ENCODE results near the gene MRPL42. TPM values are rescaled to one million over a fixed set of nuclear protein-coding genes. Genes with fewer than 3 reads are reported as not detected.

Gene MRPL42
- 10 to 100 TPM; 31.2 to 53.0 (median 46.7) TPM for total RNA-seq
- polyA plus RNA-seq: 10 to 100 TPM; 23.0 to 43.2 TPM
- long read RNA-seq, donor 1, full-length matches to known transcripts: 30 of 41 reads
- long read RNA-seq, donor 1, partial matches to known transcripts: 4 of 41 reads
- long read RNA-seq, donor 1, other reads (novel, unspliced or antisense): 7 of 41 reads
- long read RNA-seq, donor 2, full-length matches to known transcripts: 115 of 120 reads
- long read RNA-seq, donor 2, partial matches to known transcripts: 3 of 120 reads
- long read RNA-seq, donor 2, other reads (novel, unspliced or antisense): 2 of 120 reads
- long read RNA-seq, donor 3, full-length matches to known transcripts: 25 of 31 reads
- long read RNA-seq, donor 3, partial matches to known transcripts: 1 of 31 reads
- long read RNA-seq, donor 3, other reads (novel, unspliced or antisense): 5 of 31 reads

DNA sequence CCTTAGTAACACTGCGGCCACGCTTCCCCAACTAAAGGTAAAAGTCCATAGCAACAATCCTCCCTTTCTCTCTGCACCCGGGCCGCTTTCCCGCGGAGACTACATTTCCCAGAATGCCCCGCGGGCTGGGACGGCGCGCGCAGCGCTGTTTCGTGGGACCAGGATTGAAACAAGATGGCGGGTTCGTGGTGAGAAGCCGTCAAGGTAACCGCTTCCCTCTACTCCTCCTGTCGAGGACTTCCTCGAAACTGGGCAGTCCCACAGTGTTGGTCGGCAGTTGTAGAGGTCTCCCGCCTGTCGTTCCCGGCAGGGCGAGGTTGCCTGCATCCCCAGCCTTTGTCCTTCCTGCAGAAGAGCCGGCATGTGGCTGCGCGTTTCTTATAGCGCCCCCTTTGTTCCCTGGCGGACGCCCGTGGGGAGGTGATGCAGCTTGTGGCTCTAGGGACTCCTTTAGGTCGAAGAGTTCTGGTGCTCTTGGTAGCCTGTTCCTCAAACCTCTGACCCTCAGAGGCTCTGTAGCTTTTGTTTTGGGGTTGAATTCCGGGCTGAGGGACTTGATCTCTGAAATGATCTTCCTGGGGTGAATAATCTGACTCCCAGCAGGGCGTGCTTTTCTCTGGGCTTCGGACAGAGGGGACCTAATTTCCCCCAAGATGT, at the start of gene MRPL42:
TSS of gene MRPL42 (plus strand) at position 164 of the 657 bp plus-strand sequence. CDS start 1,772 bp downstream, outside the sequence.
- intact Hi-C loops (cut with DNase I): loop anchor here in 1 of 10 donors (1.0 kb wide), 1 partner anchor 25 kb away; no protein-coding TSS in a partner anchor
- ATAC-seq: peak; percentile 92 to 98 (median 96)
- Histone ChIP-seq H3K27me3 (no peaks in the 10 kb centered on the region), H3K4me1 (peaks cover 0 to 33% (median 23%) of the 10 kb centered on the region in 12 donors), H3K9me3 (no peaks in the 10 kb centered on the region), H3K36me3 (peaks cover 0 to 31% (median 11%) of the 10 kb centered on the region in 9 donors), H3K27ac (peak within 1 kb of the TSS; percentile 75 to 96 (median 90)), H3K4me3 (peak within 1 kb of the TSS; percentile 58 to 93 (median 80))
- DNase-seq: peak; percentile 89 to 96 (median 91)
- WGBS, 4 donors: 0 to 1% (median 0%) methylated on average over 31 to 36 of the region's 36 CpGs
- TF ChIP-seq, protein P1, sequence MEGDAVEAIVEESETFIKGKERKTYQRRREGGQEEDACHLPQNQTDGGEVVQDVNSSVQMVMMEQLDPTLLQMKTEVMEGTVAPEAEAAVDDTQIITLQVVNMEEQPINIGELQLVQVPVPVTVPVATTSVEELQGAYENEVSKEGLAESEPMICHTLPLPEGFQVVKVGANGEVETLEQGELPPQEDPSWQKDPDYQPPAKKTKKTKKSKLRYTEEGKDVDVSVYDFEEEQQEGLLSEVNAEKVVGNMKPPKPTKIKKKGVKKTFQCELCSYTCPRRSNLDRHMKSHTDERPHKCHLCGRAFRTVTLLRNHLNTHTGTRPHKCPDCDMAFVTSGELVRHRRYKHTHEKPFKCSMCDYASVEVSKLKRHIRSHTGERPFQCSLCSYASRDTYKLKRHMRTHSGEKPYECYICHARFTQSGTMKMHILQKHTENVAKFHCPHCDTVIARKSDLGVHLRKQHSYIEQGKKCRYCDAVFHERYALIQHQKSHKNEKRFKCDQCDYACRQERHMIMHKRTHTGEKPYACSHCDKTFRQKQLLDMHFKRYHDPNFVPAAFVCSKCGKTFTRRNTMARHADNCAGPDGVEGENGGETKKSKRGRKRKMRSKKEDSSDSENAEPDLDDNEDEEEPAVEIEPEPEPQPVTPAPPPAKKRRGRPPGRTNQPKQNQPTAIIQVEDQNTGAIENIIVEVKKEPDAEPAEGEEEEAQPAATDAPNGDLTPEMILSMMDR (IDR thresholded peaks at IDR 0.05): peak; percentile 55 to 97 (median 77)
- TF ChIP-seq POLR2A (IDR thresholded peaks at IDR 0.05): peak in 1 of 2 donors; percentile 64

DNA sequence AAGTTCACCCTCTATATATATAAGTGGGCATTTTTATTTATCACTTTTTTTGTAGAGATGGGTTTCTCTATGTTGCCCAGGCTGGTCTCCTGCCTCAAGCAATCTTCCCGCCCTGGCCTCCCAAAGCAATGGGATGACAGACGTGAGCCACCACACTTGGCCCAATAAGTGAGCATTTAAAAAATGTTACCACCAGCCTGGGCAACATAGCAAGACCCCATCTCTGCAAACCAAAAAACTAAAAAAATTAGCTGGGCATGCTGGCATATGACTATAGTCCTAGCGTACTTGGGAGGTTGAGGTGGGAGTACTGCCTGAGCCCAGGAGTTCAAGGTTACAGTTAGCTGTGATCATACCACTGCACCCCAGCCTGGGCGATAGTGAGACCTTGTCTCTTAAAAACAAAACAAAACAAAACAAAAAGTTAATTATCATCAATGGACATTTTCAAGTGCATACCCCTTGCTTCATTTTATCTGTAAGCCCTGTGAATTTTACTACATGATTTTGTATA, 49.3 kb upstream of the MRPL42 start:
- H3K4me3 ChIP-seq: no peak overlapping the region
- WGBS, 4 donors: 89 to 94% (median 94%) methylated on average over 4 of the region's 4 CpGs
- intact Hi-C loops (cut with DNase I): loop anchor here in 8 of 10 donors (5.0 to 10.0 kb wide), 5 partner anchors 431 to 633 kb away; partner anchors contain the start of gene EEA1 (in 1 of the 8)
- H3K36me3 ChIP-seq: no peaks in the 10 kb centered on the region
- TF ChIP-seq, protein P1 (IDR thresholded peaks at IDR 0.05): no peak
- DNase-seq (no peak), ATAC-seq (no peak)
- peaks cover 0 to 77% (median 41%) of the 10 kb centered on the region in 12 donors for H3K4me1 ChIP-seq
- H3K9me3 ChIP-seq: no peaks in the 10 kb centered on the region
- H3K27ac ChIP-seq: peak overlapping the region in 2 of 12 donors; percentile 20 to 41
- no peaks in the 10 kb centered on the region for H3K27me3 ChIP-seq

DNA sequence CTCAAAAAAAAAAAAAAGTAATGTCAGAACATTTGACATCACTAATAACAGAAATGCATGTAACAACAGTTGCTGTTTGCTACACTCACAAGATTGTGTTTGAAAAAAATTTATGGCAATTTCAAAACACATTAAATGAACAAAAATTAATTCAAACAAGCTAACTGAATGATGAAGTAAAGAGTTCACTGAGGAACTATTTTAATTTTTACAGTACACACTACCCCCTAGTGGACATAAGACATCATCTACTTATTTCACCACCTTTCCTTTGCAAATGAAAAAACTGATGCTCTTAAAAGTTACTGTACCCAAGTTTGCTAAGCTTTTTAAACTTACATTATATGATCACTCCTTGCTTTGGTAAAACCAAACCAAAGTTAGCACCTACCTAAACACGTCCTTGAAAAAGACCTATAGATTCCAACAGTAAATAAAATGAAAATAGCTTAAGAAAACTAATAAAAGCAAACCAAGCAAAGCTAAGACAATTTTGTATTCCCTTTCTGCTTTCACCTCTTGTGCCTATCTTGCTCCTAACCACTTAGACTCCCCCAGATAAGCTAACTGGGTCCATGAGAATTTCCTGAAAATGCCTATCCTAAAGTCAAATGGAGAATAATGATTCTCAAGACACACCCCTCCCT, 47.8 kb upstream of the MRPL42 start:
- ATAC-seq: peak in 3 of 4 donors; percentile 43 to 54 (median 43)
- TF ChIP-seq, protein P1 (IDR thresholded peaks at IDR 0.05): peak; percentile 57 to 78 (median 70)
- no peak for TF ChIP-seq POLR2A (IDR thresholded peaks at IDR 0.05)
- intact Hi-C loops (cut with DNase I): loop anchor here (1.0 to 10.0 kb wide), 7 partner anchors 432 to 635 kb away; partner anchors contain the start of gene EEA1 (in 1 of the 10)
- peak overlapping the region in 1 of 12 donors; percentile 4 for H3K4me3 ChIP-seq
- no peaks in the 10 kb centered on the region for H3K36me3 ChIP-seq
- no peaks in the 10 kb centered on the region for H3K27me3 ChIP-seq
- no peaks in the 10 kb centered on the region for H3K9me3 ChIP-seq
- 31 to 38% (median 35%) methylated on average over 1 of the region's 1 CpG for WGBS, 4 donors
- H3K27ac ChIP-seq: peak overlapping the region in 2 of 12 donors; percentile 25 to 41
- H3K4me1 ChIP-seq: peaks cover 0 to 80% (median 47%) of the 10 kb centered on the region in 12 donors
- no peak for DNase-seq

All from heart left ventricle (tissue), 16 donors.